Bronchus fibroblast of lung (primary cell): ENCODE measurements around the gene MAML2. TPM values are rescaled to one million over a fixed set of nuclear protein-coding genes. Genes with fewer than 3 reads are reported as not detected.

Experiments used
- total RNA-seq: library from RNA; depleted of rRNA; stranded (reverse); fragments of >200 nt; gene quantifications from 2 replicates; pipeline ENCODE4 v1.2.3, GENCODE V29; 2015

The MAML2 gene
- 10.4 and 10.7 TPM in 2 replicates for total RNA-seq

DNA sequence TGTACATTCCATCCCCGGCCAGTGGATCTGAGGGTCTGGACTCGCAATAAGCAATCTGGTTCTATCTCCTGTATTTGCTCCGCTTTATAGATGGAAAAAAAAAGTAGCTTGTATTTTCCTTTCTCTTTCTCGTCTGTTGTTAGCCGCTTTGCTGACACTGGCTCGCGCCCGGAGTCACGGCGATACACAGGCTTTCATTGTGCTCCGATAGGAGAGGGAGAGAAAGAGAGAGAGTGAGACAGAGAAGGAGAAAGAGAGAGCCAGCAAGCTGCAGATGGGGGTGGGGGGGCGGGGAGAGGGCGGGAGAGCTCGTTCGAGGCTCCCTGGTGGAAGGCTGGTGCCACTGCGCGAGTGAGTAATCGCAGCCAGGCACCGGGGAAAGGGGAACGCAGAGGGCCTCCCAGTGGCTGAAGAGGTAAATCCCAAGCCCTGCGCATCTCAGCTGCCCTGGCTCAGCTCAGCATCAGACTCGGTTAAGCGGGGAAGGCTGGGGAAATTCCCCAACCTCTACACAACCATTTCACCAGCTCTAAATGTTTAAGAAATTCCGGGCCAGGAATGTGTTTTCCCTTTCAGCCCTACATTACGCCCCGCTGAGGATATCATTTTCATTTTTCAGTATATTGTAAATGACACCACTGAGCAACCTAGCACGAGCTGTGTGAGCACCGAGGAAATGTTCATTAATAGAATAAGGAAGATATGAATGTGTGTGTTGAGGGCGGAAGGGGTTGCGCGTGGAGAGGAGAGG, at the start of gene MAML2:
Gene MAML2, minus strand, starts transcription at position 235 of the 751 bp plus-strand sequence. CDS start 1,300 bp downstream, outside the sequence.

DNA sequence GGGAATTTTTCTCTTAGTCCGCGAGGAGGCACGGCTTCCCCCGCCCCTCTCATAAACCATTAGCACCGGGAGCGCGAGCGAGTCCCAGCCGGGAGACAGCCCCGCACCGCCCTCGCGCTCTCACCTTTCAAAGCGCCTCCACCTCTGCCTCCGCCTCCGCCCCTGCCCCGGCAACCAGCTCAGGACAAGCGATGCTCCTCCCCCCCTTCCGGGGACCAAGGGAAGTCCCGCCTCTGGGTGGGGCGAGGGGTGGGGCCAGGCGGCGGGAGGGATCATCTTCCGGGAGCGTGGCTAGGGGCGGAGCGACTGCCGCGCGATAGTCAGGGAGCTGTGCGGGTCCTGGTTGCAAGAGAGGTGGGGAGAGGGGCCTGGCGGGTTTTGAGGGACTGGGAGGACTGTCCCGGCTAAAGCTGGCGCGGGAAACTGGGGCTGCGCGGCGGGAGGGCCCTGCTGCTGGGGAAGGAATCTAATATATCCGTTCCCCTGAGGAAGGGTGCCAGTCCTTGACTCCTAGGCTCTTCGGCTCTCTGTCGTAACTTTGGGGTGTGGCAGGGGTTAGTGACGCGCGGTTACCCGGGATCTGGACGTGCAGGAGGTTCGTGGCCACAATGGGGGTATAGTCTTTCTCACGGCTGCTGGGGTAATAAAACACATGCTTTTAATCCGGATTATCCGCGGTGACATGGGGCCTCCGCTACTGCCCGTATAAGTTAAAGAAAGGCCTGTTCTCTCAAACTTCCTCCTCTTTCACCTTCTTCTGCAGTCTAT, 46.9 kb upstream of the MAML2 start, which contains the start of the genes CCDC82 and JRKL:
Gene CCDC82, minus strand, starts transcription at position 193 of the 768 bp plus-strand sequence. CDS start 5,165 bp downstream, outside the sequence.
Gene JRKL, plus strand, starts transcription at position 294 of the 768 bp plus-strand sequence. CDS start 637 bp downstream, outside the sequence.

Other genes with a start within 250 kb of the MAML2 start
- 5.2 and 6.7 TPM in 2 replicates for gene CCDC82, start 46.7 kb upstream of the MAML2 start, total RNA-seq
- gene JRKL, start 46.8 kb upstream of the MAML2 start, total RNA-seq: 5.2 and 6.6 TPM in 2 replicates